ENCODE measurements around the gene TESMIN. TPM values are rescaled to one million over a fixed set of nuclear protein-coding genes. Genes with fewer than 3 reads are reported as not detected.

Gene TESMIN
- total RNA-seq, 1 donor = not detected

DNA sequence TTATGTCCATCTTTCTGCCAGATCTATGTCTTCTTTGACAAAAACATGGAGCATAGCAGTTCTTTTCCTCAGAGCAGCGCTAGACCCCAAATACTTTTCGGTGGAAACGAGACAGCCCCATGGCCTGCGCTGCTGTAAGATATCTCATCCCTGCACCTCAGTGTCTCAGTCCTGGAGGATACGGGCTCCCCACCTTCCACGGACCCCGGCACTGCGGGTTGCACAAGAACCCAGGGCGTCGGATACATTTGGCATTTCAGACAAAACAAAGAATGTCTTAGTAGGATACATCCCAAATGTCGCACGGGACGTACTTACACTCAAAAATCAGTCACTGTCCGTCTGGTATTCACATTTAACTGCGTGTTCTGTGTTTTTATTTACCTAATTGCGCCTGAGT lies 76.9 kb downstream of the TESMIN start:
- no peak for DNase-seq (ENCODE audit: low read depth)
- TF ChIP-seq, protein P1, sequence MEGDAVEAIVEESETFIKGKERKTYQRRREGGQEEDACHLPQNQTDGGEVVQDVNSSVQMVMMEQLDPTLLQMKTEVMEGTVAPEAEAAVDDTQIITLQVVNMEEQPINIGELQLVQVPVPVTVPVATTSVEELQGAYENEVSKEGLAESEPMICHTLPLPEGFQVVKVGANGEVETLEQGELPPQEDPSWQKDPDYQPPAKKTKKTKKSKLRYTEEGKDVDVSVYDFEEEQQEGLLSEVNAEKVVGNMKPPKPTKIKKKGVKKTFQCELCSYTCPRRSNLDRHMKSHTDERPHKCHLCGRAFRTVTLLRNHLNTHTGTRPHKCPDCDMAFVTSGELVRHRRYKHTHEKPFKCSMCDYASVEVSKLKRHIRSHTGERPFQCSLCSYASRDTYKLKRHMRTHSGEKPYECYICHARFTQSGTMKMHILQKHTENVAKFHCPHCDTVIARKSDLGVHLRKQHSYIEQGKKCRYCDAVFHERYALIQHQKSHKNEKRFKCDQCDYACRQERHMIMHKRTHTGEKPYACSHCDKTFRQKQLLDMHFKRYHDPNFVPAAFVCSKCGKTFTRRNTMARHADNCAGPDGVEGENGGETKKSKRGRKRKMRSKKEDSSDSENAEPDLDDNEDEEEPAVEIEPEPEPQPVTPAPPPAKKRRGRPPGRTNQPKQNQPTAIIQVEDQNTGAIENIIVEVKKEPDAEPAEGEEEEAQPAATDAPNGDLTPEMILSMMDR (IDR thresholded peaks at IDR 0.05; ENCODE audit: insufficient read depth, low read length) = no peak
- H3K4me3 ChIP-seq (ENCODE audit: low read depth, low read length) = no peak overlapping the region

DNA sequence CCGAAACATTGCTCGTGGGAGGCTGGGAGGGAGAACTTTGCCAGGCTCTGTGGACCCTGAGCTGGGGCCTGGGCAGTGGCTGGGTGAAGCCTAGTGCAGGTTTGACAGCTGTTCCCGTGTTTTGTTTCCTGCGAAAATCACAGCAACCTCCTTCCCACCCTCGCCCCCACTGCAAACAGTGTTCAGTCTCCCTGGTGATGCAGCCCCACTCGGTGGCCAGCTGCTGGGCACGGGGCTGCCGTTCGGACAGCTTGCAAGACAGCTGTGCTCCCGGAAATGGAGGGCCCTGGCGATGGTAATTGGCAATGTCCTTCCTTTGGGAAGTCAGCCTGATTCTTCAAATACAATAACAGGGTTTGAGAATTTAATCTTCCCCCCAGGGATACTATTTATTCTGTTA lies 77.3 kb downstream of the TESMIN start:
- TF ChIP-seq, protein P1 (IDR thresholded peaks at IDR 0.05; ENCODE audit: insufficient read depth, low read length) = no peak
- H3K4me3 ChIP-seq (ENCODE audit: low read depth, low read length) = no peak overlapping the region
- no peak for DNase-seq (ENCODE audit: low read depth)

DNA sequence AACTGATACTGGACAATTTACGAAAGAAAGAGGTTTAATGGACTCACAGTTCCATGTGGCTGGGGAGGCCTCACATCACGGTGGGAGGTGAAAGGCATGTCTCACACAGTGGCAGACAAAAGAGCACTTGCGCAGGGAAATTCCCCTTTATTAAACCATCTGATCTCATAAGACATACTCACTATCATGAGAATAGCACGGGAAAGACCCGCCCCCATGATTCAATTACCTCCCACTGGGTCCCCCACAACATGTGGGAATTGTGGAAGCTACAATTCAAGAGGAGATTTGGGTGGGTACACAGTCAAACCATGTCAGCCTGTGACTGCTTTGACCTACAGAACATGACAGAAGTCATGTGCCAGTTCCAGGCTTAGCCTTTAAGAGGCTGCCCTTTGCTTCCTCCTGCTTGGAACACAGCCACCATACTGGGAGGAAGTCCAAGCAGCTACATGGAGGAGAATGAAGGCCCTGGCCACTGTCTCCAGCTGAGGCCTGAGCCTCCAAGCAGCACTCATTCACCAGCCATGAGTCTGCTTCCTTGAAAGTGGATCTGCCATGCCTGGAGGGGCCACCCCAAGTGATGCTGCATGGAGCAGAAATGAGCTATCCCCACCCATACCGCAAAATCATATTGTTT lies 77.9 kb downstream of the TESMIN start:
- DNase-seq (ENCODE audit: low read depth) = no peak
- H3K4me3 ChIP-seq (ENCODE audit: low read depth, low read length) = no peak overlapping the region
- TF ChIP-seq, protein P1 (IDR thresholded peaks at IDR 0.05; ENCODE audit: insufficient read depth, low read length) = no peak

DNA sequence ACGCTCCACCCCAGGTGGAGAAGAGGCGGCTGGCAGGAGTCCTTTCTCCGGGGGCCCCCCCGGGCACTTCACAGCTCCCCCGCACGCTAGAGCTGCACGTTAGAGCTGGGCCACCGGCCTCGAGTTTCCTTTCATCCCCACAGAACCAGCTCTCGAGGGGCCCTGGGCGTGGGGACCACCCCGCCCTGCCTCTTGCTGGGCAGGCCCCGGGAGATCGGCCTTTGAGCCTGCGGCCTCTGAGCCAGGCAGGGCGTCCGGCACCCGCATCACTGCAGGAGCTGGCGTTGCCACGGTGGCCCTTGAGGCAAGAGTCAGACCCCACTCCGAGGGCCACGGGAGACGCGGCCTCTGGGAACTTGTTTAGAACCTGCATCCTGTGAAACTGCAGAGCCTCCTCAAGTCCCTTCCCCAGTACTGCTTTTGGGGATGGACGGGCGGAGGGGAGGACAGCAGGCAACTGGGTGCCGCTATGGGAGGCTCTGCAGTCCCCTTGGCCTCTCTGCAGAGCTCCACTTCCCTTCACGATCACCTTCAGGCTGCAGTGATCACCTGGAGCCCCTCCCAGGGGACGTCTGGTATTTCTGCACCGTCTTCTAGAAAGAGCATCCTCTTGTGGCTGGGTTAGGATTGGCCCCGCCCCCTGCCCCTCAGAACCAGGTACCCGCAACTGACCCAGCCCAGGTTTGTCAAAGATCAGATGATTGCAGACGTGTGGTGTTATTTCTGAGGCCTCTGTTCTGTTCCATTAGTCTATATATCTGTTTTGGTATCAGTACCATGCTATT lies 80.9 kb downstream of the TESMIN start:
- H3K4me3 ChIP-seq (ENCODE audit: low read depth, low read length) = no peak overlapping the region
- no peak for DNase-seq (ENCODE audit: low read depth)
- TF ChIP-seq, protein P1 (IDR thresholded peaks at IDR 0.05; ENCODE audit: insufficient read depth, low read length) = no peak

DNA sequence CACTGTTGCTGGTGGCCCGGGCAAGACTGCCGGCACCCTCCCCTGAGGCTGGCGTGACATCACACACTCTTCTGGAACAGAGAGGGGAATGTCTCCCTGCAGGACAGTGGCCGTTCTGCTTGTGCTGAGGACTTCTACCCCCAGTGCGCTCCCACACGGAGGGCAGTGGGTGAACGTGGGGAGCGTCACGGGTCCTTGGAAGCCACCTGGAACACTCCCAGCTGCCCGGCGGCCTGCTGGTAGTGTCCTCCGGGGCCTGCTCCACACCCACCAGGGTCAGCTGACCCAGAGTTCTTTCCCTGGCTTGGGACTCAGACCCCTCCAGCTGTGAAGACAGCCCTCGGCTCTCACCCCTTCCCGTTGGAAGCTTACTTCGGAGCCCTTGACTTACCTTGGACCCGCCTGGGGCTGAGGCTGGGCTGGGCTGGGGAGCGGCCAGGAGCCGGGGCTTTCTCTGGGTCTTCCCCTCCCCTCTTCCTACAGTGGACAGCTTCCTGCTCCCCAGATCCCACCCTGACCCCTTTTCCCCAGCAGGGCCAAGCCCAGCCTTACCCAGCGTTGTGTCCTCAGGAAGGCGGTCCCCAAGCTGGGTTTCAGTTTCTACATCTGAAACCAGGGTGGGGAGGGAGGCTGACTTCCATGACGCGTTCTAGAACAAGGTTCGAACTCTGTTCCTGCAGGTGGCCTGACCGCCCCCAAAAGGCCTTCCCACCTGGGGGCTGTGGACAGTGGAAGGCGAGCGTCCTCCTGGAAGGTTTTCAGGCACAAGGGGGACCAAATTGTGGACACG lies 81.8 kb downstream of the TESMIN start:
- TF ChIP-seq, protein P1 (IDR thresholded peaks at IDR 0.05; ENCODE audit: insufficient read depth, low read length) = no peak
- no peak for DNase-seq (ENCODE audit: low read depth)

DNA sequence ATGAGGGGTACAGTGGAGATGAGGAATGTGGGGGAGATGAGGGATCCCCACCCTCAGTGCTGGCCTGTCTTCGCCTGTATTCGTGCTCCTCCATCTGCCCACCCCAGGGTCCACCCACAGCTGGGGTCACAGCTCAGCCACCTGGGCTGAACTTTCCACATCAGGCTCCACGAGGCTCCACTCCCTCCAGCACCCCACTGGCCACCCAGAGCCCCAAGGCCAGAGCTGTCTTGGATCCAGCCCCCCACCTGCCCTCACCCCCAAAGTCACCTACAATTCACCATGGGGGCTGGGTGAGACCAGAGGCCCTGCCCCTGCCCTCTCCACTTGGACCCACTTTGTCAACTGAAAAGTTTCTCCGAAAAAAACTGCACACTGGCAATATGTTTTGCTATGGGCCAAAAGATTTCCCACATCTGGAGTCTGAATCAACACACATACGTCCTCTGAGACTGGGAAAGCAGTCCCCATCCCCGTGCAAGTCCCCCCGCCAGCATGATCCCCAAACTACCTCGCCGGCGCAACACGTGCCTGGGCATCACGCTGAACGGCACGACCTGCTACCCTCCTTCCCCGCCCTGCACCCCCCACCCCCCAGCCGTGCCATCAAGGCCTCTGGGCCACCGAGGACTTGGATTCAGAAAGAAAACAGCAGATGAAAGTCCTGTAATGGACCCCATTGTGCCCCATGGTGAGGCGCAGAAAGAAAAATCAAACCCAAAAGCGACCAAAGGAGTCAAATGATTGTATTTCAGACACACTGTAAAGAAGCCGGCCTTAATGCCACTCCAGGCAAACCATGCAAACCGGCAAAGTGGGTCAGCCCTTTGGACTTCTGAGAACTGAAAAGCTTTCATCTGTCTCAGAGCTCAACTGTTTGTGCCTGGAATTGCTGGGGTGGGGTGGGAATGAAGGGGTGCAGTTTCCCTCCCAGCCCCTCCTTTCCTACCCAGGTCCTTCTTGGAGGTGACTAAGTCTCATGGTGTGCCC lies 83.5 kb downstream of the TESMIN start:
- no peak for DNase-seq (ENCODE audit: low read depth)
- TF ChIP-seq, protein P1 (IDR thresholded peaks at IDR 0.05; ENCODE audit: insufficient read depth, low read length) = no peak

More for the DNA sequence above, 81.8 kb downstream of the TESMIN start:
- H3K4me3 ChIP-seq (ENCODE audit: low read depth, low read length) = no peak overlapping the region

More for the DNA sequence above, 83.5 kb downstream of the TESMIN start:
- H3K4me3 ChIP-seq (ENCODE audit: low read depth, low read length) = no peak overlapping the region
